PC-3 (cell line): ENCODE measurements around the gene CHRNA3.

Experiments used
- EZH2 ChIP-seq: fragments of 300-600 bp; sonication (generic); IDR thresholded peaks from one replicate; pipeline ENCODE4 v1.6.1; 2017; ENCODE audit warnings: antibody characterized with exemption, mild to moderate bottlenecking, low read length; ENCODE audit not compliant: unreplicated experiment
- TF ChIP-seq, protein P1 (sequence below): fragments of 300-600 bp; sonication (generic); conservative IDR thresholded peaks from 2 replicates; pipeline ENCODE4 v1.5.1; 2017; ENCODE audit warnings: antibody characterized with exemption, low read depth, mild to moderate bottlenecking, low read length

- TF ChIP-seq, protein P1, sequence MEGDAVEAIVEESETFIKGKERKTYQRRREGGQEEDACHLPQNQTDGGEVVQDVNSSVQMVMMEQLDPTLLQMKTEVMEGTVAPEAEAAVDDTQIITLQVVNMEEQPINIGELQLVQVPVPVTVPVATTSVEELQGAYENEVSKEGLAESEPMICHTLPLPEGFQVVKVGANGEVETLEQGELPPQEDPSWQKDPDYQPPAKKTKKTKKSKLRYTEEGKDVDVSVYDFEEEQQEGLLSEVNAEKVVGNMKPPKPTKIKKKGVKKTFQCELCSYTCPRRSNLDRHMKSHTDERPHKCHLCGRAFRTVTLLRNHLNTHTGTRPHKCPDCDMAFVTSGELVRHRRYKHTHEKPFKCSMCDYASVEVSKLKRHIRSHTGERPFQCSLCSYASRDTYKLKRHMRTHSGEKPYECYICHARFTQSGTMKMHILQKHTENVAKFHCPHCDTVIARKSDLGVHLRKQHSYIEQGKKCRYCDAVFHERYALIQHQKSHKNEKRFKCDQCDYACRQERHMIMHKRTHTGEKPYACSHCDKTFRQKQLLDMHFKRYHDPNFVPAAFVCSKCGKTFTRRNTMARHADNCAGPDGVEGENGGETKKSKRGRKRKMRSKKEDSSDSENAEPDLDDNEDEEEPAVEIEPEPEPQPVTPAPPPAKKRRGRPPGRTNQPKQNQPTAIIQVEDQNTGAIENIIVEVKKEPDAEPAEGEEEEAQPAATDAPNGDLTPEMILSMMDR: no peak
- no peak for TF ChIP-seq EZH2
Observed at GRCh38 chr15:78564743-78565096, 56.1 kb downstream of the CHRNA3 start.
